Motor neuron (in vitro differentiated cells): Measurements from ENCODE around the gene PCGF3. TPM values are rescaled to one million over a fixed set of nuclear protein-coding genes. Genes with fewer than 3 reads are reported as not detected.

Source experiments
- ATAC-seq, 8 experiments: fragments of 200-7000 bp; cut with Tn5 transposase; replicated peaks in 6 of 8; 2 replicates each; pipeline ENCODE4 v1.8.0; 2021; ENCODE audit warnings: mild to moderate bottlenecking in 8 of 8, moderate library complexity in 8 of 8
- H3K27ac ChIP-seq, 2 donors: fragments of 250-450 bp; sonication (Bioruptor Pico); 2 replicates each; pipeline ENCODE4 v1.9.0; 2021; ENCODE audit warnings: antibody characterized with exemption in 2 of 2, mild to moderate bottlenecking in 2 of 2, moderate library complexity in 1 of 2
- H3K4me1 ChIP-seq, 2 donors: fragments of 250-450 bp; sonication (Bioruptor Pico); replicated peaks in 1 of 2; 2 replicates each; pipeline ENCODE4 v1.6.1; 2021; ENCODE audit warnings: antibody characterized with exemption in 2 of 2, mild to moderate bottlenecking in 2 of 2, moderate library complexity in 1 of 2
- H3K4me3 ChIP-seq, 5 donors: fragments of 250-450 bp; sonication (Bioruptor Pico); 2 replicates each; pipeline ENCODE4 v1.9.0; 2021; ENCODE audit warnings: antibody characterized with exemption in 5 of 5, mild to moderate bottlenecking in 5 of 5, moderate library complexity in 4 of 5
- WGBS, 10 experiments: fragments of 450-650 bp; shearing (Covaris generic); methylation state at CpG; one replicate each; pipeline ENCODE4 v1.0.0; 2022; 5-methylcytosine and 5-hydroxymethylcytosine counted together
- in situ Hi-C, 9 experiments: fragments of 400-800 bp; cut with MboI; loops; one replicate each; pipeline ENCODE4 v1.15.0; 2021; ENCODE audit warnings: low sequenced_read_pairs in 9 of 9, low pct_unique_long_range_greater_than_20kb in 2 of 9; ENCODE audit not compliant: unreplicated experiment in 9 of 9
- total RNA-seq, 8 experiments: library from RNA; unstranded; fragments of 300-600 nt; gene quantifications; 2 replicates each; pipeline versions ENCODE4 v1.2.3 to v1.2.4, GENCODE V29; 2022

Gene PCGF3
- total RNA-seq, 8 experiments from 2014 or later = 21.8 to 86.9 (median 42.1) TPM

DNA sequence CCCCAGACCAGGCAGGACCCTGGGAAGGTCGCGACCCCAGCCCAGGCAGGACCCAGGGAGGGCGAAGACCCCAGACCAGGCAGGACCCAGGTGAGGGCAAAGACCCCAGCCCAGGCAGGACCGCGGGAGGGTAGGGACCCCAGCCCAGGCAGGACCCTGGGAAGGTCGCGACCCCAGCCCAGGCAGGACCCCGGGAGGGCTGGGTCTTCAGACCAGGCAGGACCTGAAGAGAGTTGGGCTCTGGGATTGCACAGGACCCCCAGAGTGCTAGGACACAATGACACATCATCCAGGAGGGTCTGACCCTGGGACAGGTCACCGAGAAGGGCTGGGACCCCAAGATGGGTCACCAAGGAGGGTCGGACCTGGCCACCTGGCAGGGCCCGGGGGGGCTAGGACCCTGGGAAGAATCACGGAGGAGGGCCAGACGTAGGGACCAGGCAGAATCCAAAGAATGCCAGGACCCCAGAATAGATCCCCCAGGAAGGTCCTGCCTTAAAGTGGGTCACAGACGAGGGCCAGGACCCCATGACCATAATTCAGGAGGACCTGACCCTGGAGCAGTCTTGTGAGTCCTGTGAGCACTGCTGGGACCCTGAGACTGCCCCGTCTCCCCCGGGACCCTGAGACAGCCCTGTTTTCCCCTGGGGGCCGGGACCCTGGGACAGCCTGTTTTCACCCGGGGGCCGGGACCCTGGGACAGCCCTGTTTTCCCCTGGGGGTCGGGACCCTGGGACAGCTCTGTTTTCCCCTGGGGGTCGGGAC, 1.4 kb downstream of the PCGF3 start:
- Histone ChIP-seq H3K4me1 (peaks cover 12 to 14% of the 10 kb centered on the region in 2 donors), H3K4me3 (peak overlapping the region; percentile 80 to 99 (median 95)), H3K27ac (no peak overlapping the region)
- WGBS, 10 experiments = 14 to 60% (median 40%) methylated on average over 1 to 3 of the region's 21 CpGs; no CpG with 5 or more reads in 7 of the 10 experiments
- in situ Hi-C loops = no loop called here
- ATAC-seq = no peak

- 53 to 83% methylated on average over 2 to 3 of the region's 11 CpGs; no CpG with 5 or more reads in 8 of the 10 experiments for WGBS, 10 experiments
- in situ Hi-C loops = no loop called here
- ATAC-seq = no peak
- H3K4me3 ChIP-seq = no peak overlapping the region
- H3K4me1 ChIP-seq = peaks cover 12 to 14% of the 10 kb centered on the region in 2 donors
- no peak overlapping the region for H3K27ac ChIP-seq
Measured at GRCh38 chr4:707929-708630, 2.4 kb downstream of the PCGF3 start.

DNA sequence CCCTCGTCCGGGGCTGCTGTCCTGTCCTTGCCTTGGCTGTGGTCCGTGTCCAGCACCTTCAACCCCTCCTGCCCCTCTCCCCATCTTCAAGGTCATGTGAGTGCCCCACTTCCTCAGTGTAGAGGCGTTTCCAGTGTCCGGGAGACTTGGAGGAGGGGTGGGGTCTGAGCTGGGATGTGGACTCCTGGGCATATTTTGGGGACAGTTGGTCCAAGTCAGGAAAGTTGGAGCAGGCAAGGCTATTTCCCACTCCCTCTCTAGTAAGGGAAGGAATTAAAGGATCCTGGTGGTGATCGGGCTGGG, 3.0 kb downstream of the PCGF3 start:
- no peak for ATAC-seq
- in situ Hi-C loops = no loop called here
- 80 to 100% (median 100%) methylated on average over 1 to 4 of the region's 6 CpGs; no CpG with 5 or more reads in 5 of the 10 experiments for WGBS, 10 experiments
- no peak overlapping the region for H3K27ac ChIP-seq
- peaks cover 12 to 14% of the 10 kb centered on the region in 2 donors for H3K4me1 ChIP-seq
- no peak overlapping the region for H3K4me3 ChIP-seq

- no peak for ATAC-seq
- Histone ChIP-seq H3K4me1 (peaks cover 12 to 14% of the 10 kb centered on the region in 2 donors), H3K4me3 (no peak overlapping the region), H3K27ac (no peak overlapping the region)
- WGBS, 10 experiments = 80 to 100% (median 93%) methylated on average over 3 to 6 of the region's 6 CpGs; no CpG with 5 or more reads in 1 of the 10 experiments
- in situ Hi-C loops = no loop called here
Measured at GRCh38 chr4:709348-709747, 3.7 kb downstream of the PCGF3 start.

DNA sequence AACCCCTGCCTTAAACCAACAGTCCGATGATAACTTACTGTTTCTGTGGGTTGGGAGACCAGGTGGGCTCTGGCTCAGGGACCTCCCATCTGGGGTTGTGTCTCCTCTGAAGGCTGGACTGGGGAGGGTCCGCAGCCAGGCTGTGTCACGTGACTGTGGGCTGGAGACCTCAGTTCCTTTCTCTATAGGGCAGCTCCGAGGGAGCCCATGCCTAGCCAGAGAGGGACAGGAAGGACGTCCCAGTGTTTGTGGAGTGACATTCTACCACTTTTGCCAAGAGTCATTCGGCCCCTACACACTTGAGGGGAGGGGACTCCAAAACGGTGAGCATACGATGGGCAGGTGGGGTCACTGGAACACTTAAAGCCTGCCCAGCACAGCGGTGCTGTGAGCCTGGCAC, 4.5 kb downstream of the PCGF3 start:
- no peak overlapping the region for H3K4me3 ChIP-seq
- H3K27ac ChIP-seq = no peak overlapping the region
- no peak for ATAC-seq
- H3K4me1 ChIP-seq = peaks cover 12 to 14% of the 10 kb centered on the region in 2 donors
- 45 to 100% (median 68%) methylated on average over 1 to 4 of the region's 9 CpGs; no CpG with 5 or more reads in 5 of the 10 experiments for WGBS, 10 experiments
- in situ Hi-C loops = no loop called here

- Histone ChIP-seq H3K4me3 (no peak overlapping the region), H3K4me1 (peaks cover 12 to 14% of the 10 kb centered on the region in 2 donors), H3K27ac (no peak overlapping the region)
- in situ Hi-C loops = no loop called here
- ATAC-seq = no peak
- WGBS, 10 experiments = 80 to 100% (median 96%) methylated on average over 1 to 10 of the region's 13 CpGs; no CpG with 5 or more reads in 2 of the 10 experiments
Measured at GRCh38 chr4:710916-711315, 5.3 kb downstream of the PCGF3 start.

DNA sequence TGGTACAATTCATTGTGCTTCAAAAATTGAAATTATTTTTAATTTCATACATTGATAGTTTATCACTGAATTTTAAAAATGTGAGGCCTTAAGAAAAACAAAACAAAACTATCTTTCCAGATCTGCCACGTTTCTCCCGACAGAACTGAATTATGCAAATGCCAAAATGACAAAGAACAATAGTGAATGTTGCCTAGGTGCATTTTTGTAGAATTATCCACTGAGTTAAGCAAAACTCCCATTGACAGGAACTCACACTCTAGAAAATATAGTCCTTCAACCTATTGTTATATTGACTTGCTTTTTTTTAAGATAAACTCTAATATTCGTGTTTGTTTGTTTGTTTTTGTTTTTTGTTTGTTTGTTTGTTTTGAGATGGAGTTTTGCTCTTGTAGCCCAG, 6.5 kb downstream of the PCGF3 start:
- H3K27ac ChIP-seq = no peak overlapping the region
- in situ Hi-C loops = no loop called here
- ATAC-seq = no peak
- H3K4me3 ChIP-seq = no peak overlapping the region
- WGBS, 10 experiments = 24 to 100% (median 82%) methylated on average over 2 to 3 of the region's 3 CpGs
- H3K4me1 ChIP-seq = peaks cover 10 to 11% of the 10 kb centered on the region in 2 donors

GRCh38 chr4:712916-713632, 7.4 kb downstream of the PCGF3 start:
- 71 to 100% (median 80%) methylated on average over 1 to 2 of the region's 9 CpGs; no CpG with 5 or more reads in 7 of the 10 experiments for WGBS, 10 experiments
- no peak overlapping the region for H3K27ac ChIP-seq
- H3K4me3 ChIP-seq = no peak overlapping the region
- H3K4me1 ChIP-seq = peaks cover 6 to 7% of the 10 kb centered on the region in 2 donors
- ATAC-seq = no peak
- in situ Hi-C loops = no loop called here

DNA sequence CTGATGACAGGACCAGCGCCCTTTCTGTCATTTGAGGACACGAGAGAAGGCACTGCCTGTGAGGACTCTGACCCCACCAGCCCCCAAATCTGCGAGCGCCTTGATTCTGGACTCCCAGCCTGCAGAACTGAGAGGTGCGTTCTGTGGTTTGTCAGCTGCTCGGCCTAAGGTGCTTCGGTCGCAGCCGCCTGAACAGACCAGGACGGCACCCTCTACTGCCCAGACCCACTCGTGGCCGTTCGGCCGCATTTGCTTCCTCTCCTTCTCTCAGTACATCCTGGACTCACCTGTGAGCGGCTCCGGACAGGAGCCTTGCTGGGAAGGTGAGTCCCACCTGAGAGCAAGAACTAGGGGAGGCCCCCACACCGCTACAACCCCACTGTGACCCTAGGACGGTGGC, 8.5 kb downstream of the PCGF3 start:
- in situ Hi-C loops = no loop called here
- Histone ChIP-seq H3K4me1 (no peaks in the 10 kb centered on the region), H3K4me3 (no peak overlapping the region), H3K27ac (no peak overlapping the region)
- ATAC-seq = no peak
- 80 to 100% (median 93%) methylated on average over 3 of the region's 18 CpGs; no CpG with 5 or more reads in 7 of the 10 experiments for WGBS, 10 experiments

- WGBS, 10 experiments = 83 to 100% (median 93%) methylated on average over 3 to 10 of the region's 34 CpGs; no CpG with 5 or more reads in 7 of the 10 experiments
- peak in 3 of 8 experiments; percentile 16 to 25 (median 22) for ATAC-seq
- H3K27ac ChIP-seq = no peak overlapping the region
Measured at GRCh38 chr4:717601-718320, 12.1 kb downstream of the PCGF3 start.

GRCh38 chr4:718460-718859, 12.8 kb downstream of the PCGF3 start:
- 0 to 100% (median 90%) methylated on average over 1 of the region's 8 CpGs; no CpG with 5 or more reads in 6 of the 10 experiments for WGBS, 10 experiments
- H3K4me1 ChIP-seq = no peaks in the 10 kb centered on the region

More at GRCh38 chr4:717601-718320, 12.1 kb downstream of the PCGF3 start:
- in situ Hi-C loops = no loop called here
- Histone ChIP-seq H3K4me3 (no peak overlapping the region), H3K4me1 (no peaks in the 10 kb centered on the region)

DNA sequence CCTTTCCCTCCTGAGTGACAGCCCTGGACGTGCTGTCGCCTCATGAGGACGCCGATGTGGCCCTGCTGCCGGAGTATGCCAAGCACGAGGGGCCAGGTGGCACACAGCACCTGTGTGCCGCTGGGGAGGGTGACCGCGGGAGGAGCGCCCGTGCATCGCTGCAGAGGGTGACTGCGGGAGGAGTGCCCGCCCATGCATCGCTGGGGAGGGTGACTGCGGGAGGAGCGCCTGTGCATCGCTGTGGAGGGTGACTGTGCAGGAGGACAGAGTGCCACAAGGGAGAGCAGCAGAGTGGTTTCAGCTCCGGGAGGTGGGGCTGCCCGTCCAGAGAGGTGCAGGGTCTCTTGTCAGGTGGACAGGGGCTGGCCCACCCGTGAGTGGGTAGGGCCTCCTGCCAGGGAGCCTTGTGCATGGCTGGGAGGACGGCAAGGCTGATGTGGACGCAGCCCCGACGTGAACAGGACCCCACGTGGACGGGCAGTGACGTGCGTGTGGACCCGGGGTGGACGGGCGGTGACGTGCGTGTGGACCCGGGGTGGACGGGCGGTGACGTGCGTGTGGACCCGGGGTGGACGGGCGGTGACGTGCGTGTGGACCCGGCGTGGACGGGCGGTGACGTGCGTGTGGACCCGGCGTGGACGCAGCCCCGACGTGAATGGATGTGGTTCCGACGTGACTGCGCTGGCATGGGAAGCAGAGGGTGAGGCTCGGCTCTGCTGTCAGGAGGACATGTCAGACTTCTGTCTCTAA, 14.7 kb downstream of the PCGF3 start:
- 80 to 100% (median 95%) methylated on average over 1 to 12 of the region's 59 CpGs; no CpG with 5 or more reads in 5 of the 10 experiments for WGBS, 10 experiments
- in situ Hi-C loops = no loop called here
- peak in 3 of 8 experiments; percentile 11 to 16 (median 13) for ATAC-seq
- no peak overlapping the region for H3K27ac ChIP-seq
- no peaks in the 10 kb centered on the region for H3K4me1 ChIP-seq
- no peak overlapping the region for H3K4me3 ChIP-seq

More at GRCh38 chr4:718460-718859, 12.8 kb downstream of the PCGF3 start:
- ATAC-seq = peak in 1 of 8 experiments; percentile 16
- Histone ChIP-seq H3K4me3 (no peak overlapping the region), H3K27ac (no peak overlapping the region)
- in situ Hi-C loops = no loop called here
